H9 (cell line): Measurements from ENCODE around the gene LDB2. TPM values are rescaled to one million over a fixed set of nuclear protein-coding genes. Genes with fewer than 3 reads are reported as not detected.
A peak's percentile ranks its signal among the peaks of the same experiment; 100 is the strongest.

Experiments used
- DNase-seq: peaks from one replicate; pipeline ENCODE4 v3.0.0-alpha.2; 2017
- H2AFZ ChIP-seq: one replicate; pipeline ENCODE4 v1.6.1; 2013; ENCODE audit warnings: mild to moderate bottlenecking, low read length, control low read depth, moderate library complexity
- H2AK5ac ChIP-seq: 2 replicates; pipeline ENCODE4 v1.6.1; 2013; ENCODE audit warnings: low read length, control low read depth, mixed read lengths; ENCODE audit not compliant: insufficient read length
- H2BK120ac ChIP-seq: one replicate; pipeline ENCODE4 v1.6.1; 2013; ENCODE audit warnings: low read depth, mild to moderate bottlenecking, low read length, control low read depth, inconsistent platforms; ENCODE audit not compliant: poor library complexity, severe bottlenecking
- H2BK12ac ChIP-seq: 2 replicates; pipeline ENCODE4 v1.6.1; 2013; ENCODE audit warnings: low read length, control low read depth, mixed read lengths, low read depth; ENCODE audit not compliant: insufficient read length
- H2BK15ac ChIP-seq: 2 replicates; pipeline ENCODE4 v1.6.1; 2013; ENCODE audit warnings: low read depth, low read length, control low read depth
- H2BK20ac ChIP-seq: one replicate; pipeline ENCODE4 v1.6.1; 2013; ENCODE audit warnings: low read depth, mild to moderate bottlenecking, low read length, control low read depth, inconsistent platforms; ENCODE audit not compliant: poor library complexity, severe bottlenecking
- H2BK5ac ChIP-seq: 2 replicates; pipeline ENCODE4 v1.6.1; 2013; ENCODE audit warnings: low read length, control low read depth, mixed read lengths; ENCODE audit not compliant: insufficient read length
- H3K14ac ChIP-seq: 2 replicates; pipeline ENCODE4 v1.6.1; 2013; ENCODE audit warnings: low read length, control low read depth; ENCODE audit not compliant: insufficient read depth
- H3K18ac ChIP-seq: 2 replicates; pipeline ENCODE4 v1.6.1; 2013; ENCODE audit warnings: low read depth, mild to moderate bottlenecking, mixed read lengths, low read length, control low read depth; ENCODE audit not compliant: insufficient read length
- H3K23ac ChIP-seq: 2 replicates; pipeline ENCODE4 v1.6.1; 2013; ENCODE audit warnings: low read length, control low read depth, mixed read lengths, low read depth; ENCODE audit not compliant: insufficient read length
- H3K23me2 ChIP-seq: 2 replicates; pipeline ENCODE4 v1.6.1; 2013; ENCODE audit warnings: low read depth, mild to moderate bottlenecking, mixed read lengths, low read length, control low read depth; ENCODE audit not compliant: insufficient read length, poor library complexity, severe bottlenecking
- H3K27ac ChIP-seq: 2 replicates; pipeline ENCODE4 v1.5.1; 2013; ENCODE audit warnings: low read length, control low read depth, mixed read lengths, low read depth; ENCODE audit not compliant: insufficient read length
- H3K27me3 ChIP-seq: 2 replicates; pipeline ENCODE4 v1.6.1; 2013; ENCODE audit warnings: low read length, control low read depth, inconsistent platforms; ENCODE audit not compliant: insufficient read depth
- H3K4ac ChIP-seq: 2 replicates; pipeline ENCODE4 v1.6.1; 2013; ENCODE audit warnings: low read depth, mild to moderate bottlenecking, control low read depth, inconsistent platforms, low read length, moderate library complexity
- H3K4me1 ChIP-seq: 2 replicates; pipeline ENCODE4 v1.6.1; 2013; ENCODE audit warnings: low read length, control low read depth, inconsistent platforms; ENCODE audit not compliant: insufficient read depth
- H3K4me2 ChIP-seq: 2 replicates; pipeline ENCODE4 v1.6.1; 2013; ENCODE audit warnings: low read length, control low read depth, mixed read lengths; ENCODE audit not compliant: insufficient read length, insufficient read depth
- H3K56ac ChIP-seq: 2 replicates; pipeline ENCODE4 v1.6.1; 2013; ENCODE audit warnings: low read depth, mild to moderate bottlenecking, mixed read lengths, low read length, control low read depth; ENCODE audit not compliant: insufficient read length
- H3K79me1 ChIP-seq: 2 replicates; pipeline ENCODE4 v1.6.1; 2013; ENCODE audit warnings: low read depth, mild to moderate bottlenecking, moderate library complexity, low read length, control low read depth, inconsistent platforms; ENCODE audit not compliant: insufficient read depth, poor library complexity, severe bottlenecking
- H3K79me2 ChIP-seq: 2 replicates; pipeline ENCODE4 v1.6.1; 2013; ENCODE audit warnings: low read length, control low read depth, inconsistent platforms; ENCODE audit not compliant: insufficient read depth
- H3K9ac ChIP-seq: 2 replicates; pipeline ENCODE4 v1.6.1; 2013; ENCODE audit warnings: low read length, control low read depth, mixed read lengths; ENCODE audit not compliant: insufficient read length; ENCODE audit errors: extremely low read depth
- H3K9me3 ChIP-seq: one replicate; pipeline ENCODE4 v1.6.1; 2013; ENCODE audit warnings: low read depth, low read length, inconsistent platforms; ENCODE audit not compliant: control insufficient read depth
- H3T11ph ChIP-seq: one replicate; pipeline ENCODE4 v1.6.1; 2013; ENCODE audit warnings: mild to moderate bottlenecking, low read length, control low read depth, inconsistent platforms
- H4K20me1 ChIP-seq: one replicate; pipeline ENCODE4 v1.6.1; 2013; ENCODE audit not compliant: control insufficient read depth, insufficient read length, insufficient read depth
- H4K5ac ChIP-seq: 2 replicates; pipeline ENCODE4 v1.6.1; 2013; ENCODE audit warnings: low read depth, mild to moderate bottlenecking, mixed read lengths, low read length, control low read depth; ENCODE audit not compliant: insufficient read length
- H4K8ac ChIP-seq: replicated peaks from 2 replicates; pipeline ENCODE4 v1.6.1; 2013; ENCODE audit warnings: low read length, control low read depth, mixed read lengths, low read depth; ENCODE audit not compliant: insufficient read length
- H4K91ac ChIP-seq: 2 replicates; pipeline ENCODE4 v1.6.1; 2013; ENCODE audit warnings: low read depth, mild to moderate bottlenecking, moderate library complexity, mixed read lengths, low read length, control low read depth; ENCODE audit not compliant: insufficient read length
- H3K27ac Mint-ChIP-seq, 3 experiments: 2 replicates in 2 of 3; 3 replicates in 1 of 3; pipeline ENCODE4 v1.8.0; 2020 to 2021; ENCODE audit warnings: mixed read lengths in 3 of 3, mild to moderate bottlenecking in 1 of 3, moderate library complexity in 1 of 3
- H3K27me3 Mint-ChIP-seq: 2 replicates; pipeline ENCODE4 v1.8.0; 2021; ENCODE audit warnings: low read depth, mild to moderate bottlenecking, moderate library complexity, mixed read lengths
- H3K36me3 Mint-ChIP-seq, 3 experiments: 2 replicates in 2 of 3; 3 replicates in 1 of 3; pipeline ENCODE4 v1.8.0; 2020 to 2021; ENCODE audit warnings: low read depth in 3 of 3, mixed read lengths in 3 of 3; ENCODE audit not compliant: insufficient read depth in 1 of 3
- H3K4me1 Mint-ChIP-seq, 2 experiments: 2 replicates each; pipeline ENCODE4 v1.8.0; 2020; ENCODE audit warnings: mixed read lengths in 2 of 2
- H3K4me3 Mint-ChIP-seq, 2 experiments: 2 replicates in 1 of 2; 3 replicates in 1 of 2; pipeline ENCODE4 v1.8.0; 2020 to 2021; ENCODE audit warnings: mild to moderate bottlenecking in 2 of 2, mixed read lengths in 2 of 2, moderate library complexity in 1 of 2
- H3K9me3 Mint-ChIP-seq, 2 experiments: 2 replicates in 1 of 2; 3 replicates in 1 of 2; pipeline ENCODE4 v1.8.0; 2020; ENCODE audit warnings: mild to moderate bottlenecking in 2 of 2, mixed read lengths in 2 of 2, moderate library complexity in 1 of 2
- WGBS: extraction: QIAGEN DNeasy Blood & Tissue Kit; methylation state at CpG from one replicate; pipeline ENCODE4 v1.1.7; 2013; ENCODE audit warnings: missing lambda C conversion rate, low lambda C conversion rate, mixed read lengths; ENCODE audit not compliant: insufficient read length; ENCODE audit errors: extremely low coverage; 5-methylcytosine and 5-hydroxymethylcytosine counted together
- total RNA-seq: library from RNA; stranded (reverse); gene quantifications from 2 replicates; pipeline ENCODE4 v1.2.1, GENCODE V29; 2021
- TF ChIP-seq, protein P1 (sequence below): fragments of 200-600 bp; sonication (generic); conservative IDR thresholded peaks from 3 replicates; pipeline ENCODE4 v1.8.0; 2021; ENCODE audit warnings: antibody characterized with exemption, mild to moderate bottlenecking

Gene LDB2
- total RNA-seq, 1 experiment from 2014 or later = 22.5 TPM

- Mint-ChIP-seq H3K4me3 (no peak overlapping the region), H3K9me3 (peaks cover 3 to 8% of the 10 kb centered on the region in 2 experiments; a peak in 4 of 5 replicates), H3K36me3 (peaks cover 22 to 35% (median 28%) of the 10 kb centered on the region in 3 experiments), H3K27ac (no peak overlapping the region; a peak in 1 of 7 replicates), H3K27me3 (no peaks in the 10 kb centered on the region), H3K4me1 (peaks cover 9 to 15% of the 10 kb centered on the region in 2 experiments)
- H3K56ac ChIP-seq = no peak overlapping the region
- H3K4ac ChIP-seq = no peak overlapping the region
- H3K4me2 ChIP-seq = no peak overlapping the region
- no peaks in the 10 kb centered on the region for H3K9me3 ChIP-seq
- H4K8ac ChIP-seq = no peak overlapping the region
- H3K23me2 ChIP-seq = no peaks in the 10 kb centered on the region
- WGBS = no CpG with 5 or more reads among the region's 8 CpGs
- no peaks in the 10 kb centered on the region for H4K20me1 ChIP-seq
- H4K91ac ChIP-seq = no peak overlapping the region
- H3K27me3 ChIP-seq = no peaks in the 10 kb centered on the region
- H4K5ac ChIP-seq = no peak overlapping the region
- no peak overlapping the region for H3K27ac ChIP-seq
- no peak overlapping the region for H3K9ac ChIP-seq
- no peak overlapping the region for H3K23ac ChIP-seq
- no peak overlapping the region for H2BK120ac ChIP-seq
- no peak overlapping the region for H3K18ac ChIP-seq
- no peak overlapping the region for H2AFZ ChIP-seq
- H3K14ac ChIP-seq = no peak overlapping the region
- no peaks in the 10 kb centered on the region for H3K79me1 ChIP-seq
- no peak overlapping the region for H2BK20ac ChIP-seq
- H2BK5ac ChIP-seq = no peak overlapping the region
- no peaks in the 10 kb centered on the region; the same call in 1 of the 2 replicates for H3K79me2 ChIP-seq
- H2AK5ac ChIP-seq = no peak overlapping the region
- DNase-seq = no peak
- no peak overlapping the region for H2BK12ac ChIP-seq
- H2BK15ac ChIP-seq = no peak overlapping the region
- H3T11ph ChIP-seq = no peak overlapping the region
- TF ChIP-seq, protein P1, sequence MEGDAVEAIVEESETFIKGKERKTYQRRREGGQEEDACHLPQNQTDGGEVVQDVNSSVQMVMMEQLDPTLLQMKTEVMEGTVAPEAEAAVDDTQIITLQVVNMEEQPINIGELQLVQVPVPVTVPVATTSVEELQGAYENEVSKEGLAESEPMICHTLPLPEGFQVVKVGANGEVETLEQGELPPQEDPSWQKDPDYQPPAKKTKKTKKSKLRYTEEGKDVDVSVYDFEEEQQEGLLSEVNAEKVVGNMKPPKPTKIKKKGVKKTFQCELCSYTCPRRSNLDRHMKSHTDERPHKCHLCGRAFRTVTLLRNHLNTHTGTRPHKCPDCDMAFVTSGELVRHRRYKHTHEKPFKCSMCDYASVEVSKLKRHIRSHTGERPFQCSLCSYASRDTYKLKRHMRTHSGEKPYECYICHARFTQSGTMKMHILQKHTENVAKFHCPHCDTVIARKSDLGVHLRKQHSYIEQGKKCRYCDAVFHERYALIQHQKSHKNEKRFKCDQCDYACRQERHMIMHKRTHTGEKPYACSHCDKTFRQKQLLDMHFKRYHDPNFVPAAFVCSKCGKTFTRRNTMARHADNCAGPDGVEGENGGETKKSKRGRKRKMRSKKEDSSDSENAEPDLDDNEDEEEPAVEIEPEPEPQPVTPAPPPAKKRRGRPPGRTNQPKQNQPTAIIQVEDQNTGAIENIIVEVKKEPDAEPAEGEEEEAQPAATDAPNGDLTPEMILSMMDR = peak; percentile 65
- no peaks in the 10 kb centered on the region; the same call in 1 of the 2 replicates for H3K4me1 ChIP-seq
These were observed 13.6 kb downstream of the LDB2 start for GRCh38 chr4:16884673-16885460.
